ENCODE measurements around the gene RAB6D. TPM values are rescaled to one million over a fixed set of nuclear protein-coding genes. Genes with fewer than 3 reads are reported as not detected.

RAB6D gene
- under 0.01 TPM in 1 of 2 replicates, not detected in the other for total RNA-seq

GRCh38 chr2:131363703-131364186, at the start of gene RAB6D:
RAB6D (minus strand) TSS chr2:131364168; CDS start chr2:131363720, 448 bp downstream.

Other genes with a start within 250 kb of the RAB6D start
- not detected in 2 replicates for gene POTEE, start 154.6 kb downstream of the RAB6D start, total RNA-seq
- not detected in 2 replicates for gene TUBA3D, start 112.0 kb upstream of the RAB6D start, total RNA-seq
- 202 and 219 TPM in 2 replicates for gene MZT2A, start 128.2 kb upstream of the RAB6D start, total RNA-seq
- gene CCDC74A, start 163.7 kb upstream of the RAB6D start, total RNA-seq, result 17.2 and 18.1 TPM in 2 replicates

All from epithelial cell of alveolus of lung (primary cell).